HG02870 (cell line): ENCODE measurements around the gene DLG2.

Experiments used
- ATAC-seq: cut with Tn5 transposase; IDR thresholded peaks from one replicate; pipeline ENCODE4 v1.9.1; 2021; ENCODE audit warnings: mild to moderate bottlenecking, moderate library complexity; ENCODE audit not compliant: unreplicated experiment

The DLG2 gene

DNA sequence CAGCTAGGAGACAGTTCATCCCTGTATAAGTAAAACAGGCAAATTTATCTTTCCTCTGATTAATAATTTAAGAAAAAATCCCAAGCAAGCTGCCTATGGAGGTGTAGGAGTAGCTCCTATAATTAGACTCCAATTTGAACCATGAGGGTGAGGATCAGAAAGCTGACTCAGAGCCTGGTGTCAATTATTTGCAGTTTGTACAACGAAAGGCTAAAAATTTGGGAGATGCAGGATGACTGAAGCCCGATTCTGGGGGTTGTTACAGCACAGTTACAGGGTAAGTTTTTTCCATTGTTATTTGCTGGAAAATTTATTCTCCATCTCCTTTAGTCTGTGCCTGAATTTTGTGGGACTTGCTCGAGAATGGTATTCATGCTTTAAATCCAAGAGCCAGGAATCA is 1981.6 kb downstream of the DLG2 start:
- no peak for ATAC-seq

DNA sequence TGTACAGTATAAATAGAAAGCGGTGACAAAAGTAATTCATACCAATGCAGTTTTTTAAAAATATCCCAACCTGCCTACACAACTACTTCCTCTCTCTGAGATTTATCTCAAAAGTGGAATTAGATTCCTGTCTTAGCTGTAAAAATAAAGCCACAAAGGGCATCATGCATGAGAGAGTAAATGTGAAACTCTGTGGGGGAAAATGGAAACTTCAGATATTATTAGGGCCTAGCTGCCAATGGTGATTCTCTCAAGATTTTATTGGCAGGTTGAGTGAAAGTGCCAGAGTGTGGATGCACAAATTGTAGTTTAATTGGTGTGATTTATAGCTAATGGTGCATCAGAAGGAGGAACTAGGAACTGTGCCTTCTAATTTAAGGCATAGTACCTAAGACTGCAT is 1984.0 kb downstream of the DLG2 start:
- ATAC-seq: peak; percentile 72

DNA sequence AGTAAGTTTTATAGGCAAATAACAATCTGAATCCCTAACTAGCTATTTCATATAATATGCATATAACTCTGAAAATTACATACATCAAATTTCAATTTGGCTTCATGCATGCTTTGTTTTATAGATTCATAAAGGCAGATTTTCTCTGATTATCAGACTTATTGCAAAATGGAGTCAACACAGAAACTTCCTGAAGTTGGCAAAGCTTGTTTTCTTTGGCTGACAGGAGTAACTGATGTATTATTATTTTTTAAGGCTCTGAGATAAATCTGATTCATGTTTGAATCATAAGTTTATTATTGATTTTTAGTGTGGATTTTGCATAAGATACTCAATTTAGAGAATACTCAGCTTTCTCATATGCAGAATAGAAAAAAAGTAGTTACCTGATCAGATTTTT is 1984.6 kb downstream of the DLG2 start:
- ATAC-seq: no peak

DNA sequence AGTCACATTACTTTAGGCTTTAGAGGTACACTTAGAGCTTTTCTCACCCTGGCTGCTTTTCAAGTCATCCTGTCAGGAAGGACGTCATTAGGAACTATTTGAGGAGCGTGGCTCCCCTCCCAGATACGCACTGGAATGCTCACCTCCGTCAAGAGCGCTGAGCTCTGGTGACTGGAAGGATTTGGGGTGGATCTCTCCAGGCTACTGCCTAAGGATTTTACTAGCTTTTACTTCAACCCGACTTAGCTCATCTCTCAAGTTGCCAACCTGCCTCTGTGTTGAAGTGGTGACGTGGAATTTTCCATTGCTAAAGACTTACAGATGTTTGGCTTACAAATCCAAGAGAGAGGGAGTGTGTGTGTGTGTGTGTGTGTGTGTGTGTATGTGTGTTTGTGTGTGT is 1985.6 kb downstream of the DLG2 start:
- ATAC-seq: no peak

DNA sequence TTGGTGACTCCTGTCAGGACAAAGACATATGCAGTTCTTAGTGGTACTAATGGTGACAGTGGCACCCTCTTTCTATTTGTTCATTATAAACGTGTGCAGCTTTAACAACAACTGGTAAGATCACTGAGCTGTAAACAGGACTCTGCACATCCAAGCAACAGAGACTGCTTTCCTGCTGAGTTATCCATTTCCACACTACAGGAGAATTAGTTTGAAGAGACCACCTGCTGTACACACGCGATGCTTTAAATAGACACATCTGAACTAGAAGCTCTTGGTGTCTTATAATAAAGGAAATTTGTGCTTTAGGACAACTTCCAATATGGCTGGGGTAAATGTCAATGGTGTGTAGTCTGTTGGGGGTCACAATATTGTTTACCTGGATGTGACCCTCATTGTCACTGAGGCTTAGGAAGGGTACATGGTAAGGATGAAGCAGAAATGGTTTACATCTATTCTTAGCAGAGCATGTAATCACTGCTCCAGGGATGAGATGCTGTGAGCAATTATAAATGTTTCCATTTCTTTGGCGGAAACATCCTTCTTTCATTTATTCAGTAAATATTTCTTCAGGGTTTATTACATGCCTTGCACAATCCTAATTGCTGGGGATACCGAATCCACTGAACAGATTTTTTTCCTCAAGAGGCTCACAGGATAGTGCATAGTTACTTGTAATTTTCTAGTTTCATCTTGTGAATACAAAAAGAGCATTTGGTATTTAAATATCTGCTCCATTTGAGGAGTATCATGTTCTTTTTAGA is 1987.0 kb downstream of the DLG2 start:
- no peak for ATAC-seq

DNA sequence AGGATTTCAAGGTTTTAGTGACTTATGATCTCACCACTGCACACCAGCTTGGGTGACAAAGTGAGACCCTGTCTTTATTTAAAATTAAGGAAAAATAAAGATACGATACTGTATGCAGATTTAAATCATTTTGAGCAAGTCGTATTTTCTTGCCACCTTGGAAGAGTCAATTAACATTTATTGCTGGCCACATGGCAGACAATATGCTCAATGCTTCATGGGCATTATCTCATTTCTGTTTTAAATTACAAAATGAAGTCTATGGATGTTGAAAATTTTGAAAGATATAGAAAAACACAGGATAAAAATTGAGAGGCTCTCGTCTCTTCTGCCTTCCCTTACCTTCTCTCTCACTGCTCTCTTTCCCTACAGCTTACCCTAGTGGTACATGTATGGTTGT is 1992.0 kb downstream of the DLG2 start:
- ATAC-seq: no peak

DNA sequence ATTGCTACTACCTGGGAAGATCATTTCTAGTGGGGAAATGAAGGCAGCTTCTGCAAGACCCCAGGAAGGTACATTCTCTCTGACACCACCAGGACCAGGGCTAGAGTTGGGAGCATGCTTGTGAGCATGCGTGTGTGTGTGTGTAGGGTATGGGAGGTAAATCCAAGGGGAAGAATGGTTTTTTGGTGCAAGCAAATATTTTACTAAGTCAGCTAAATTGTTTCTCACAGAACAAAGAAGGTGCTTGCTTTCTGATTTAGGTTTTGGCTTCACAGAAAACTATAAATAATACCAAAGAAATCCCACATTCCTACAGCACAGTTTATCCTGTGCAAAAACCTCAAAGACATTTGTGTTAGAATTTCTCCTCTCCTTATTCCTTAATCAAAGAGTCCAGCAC is 1996.9 kb downstream of the DLG2 start:
- no peak for ATAC-seq

DNA sequence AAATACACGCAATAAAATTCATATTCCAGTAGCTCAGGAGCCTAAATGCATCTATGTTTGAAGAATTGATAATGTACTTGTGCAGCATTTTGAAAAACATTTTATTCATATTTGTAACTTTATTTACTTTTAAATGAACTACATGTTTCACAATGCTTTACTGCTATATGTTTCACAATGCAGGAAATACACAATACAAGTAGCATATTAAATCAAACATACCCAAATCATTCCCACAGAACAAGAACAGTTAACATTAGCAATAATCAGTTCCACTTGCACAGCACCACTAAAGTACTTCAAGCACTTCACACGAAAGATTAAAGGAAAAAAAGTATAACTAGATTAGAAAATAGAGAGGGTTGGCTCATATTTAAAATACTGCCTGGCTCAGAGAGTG is 1997.4 kb downstream of the DLG2 start:
- ATAC-seq: no peak

DNA sequence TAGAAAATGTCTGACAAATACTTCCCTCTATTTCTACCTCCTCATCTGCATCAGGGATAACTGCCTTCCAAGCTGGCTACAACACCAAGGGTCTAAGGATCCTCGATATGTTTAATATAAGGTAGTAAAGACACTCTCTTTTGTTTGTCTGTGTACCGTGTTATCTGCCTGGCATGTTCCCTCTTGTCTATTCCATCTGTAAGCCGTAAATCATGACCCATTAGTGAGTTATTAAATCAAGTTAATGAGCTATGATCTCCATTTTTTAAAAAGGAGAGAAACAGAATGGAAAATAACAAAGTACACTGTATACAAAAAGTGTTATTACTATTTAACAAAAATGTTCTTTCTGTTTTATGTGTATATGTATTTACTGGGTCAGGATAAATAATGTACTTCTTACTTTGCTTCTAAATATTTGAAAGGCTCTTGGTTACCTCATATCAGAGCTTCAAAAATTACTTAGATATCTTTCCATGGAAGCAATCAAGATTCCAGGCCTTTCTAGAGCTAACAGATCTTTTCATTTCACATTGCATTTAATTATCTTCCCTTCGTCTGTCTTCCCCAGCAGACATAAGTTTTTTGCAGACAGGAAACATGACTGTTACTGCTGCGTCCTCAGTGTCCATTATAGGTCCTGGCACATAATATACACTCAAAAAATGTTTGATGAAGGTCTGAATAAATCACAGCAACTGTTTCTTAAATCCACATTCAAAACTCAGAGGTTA is 1998.4 kb downstream of the DLG2 start:
- ATAC-seq: no peak

DNA sequence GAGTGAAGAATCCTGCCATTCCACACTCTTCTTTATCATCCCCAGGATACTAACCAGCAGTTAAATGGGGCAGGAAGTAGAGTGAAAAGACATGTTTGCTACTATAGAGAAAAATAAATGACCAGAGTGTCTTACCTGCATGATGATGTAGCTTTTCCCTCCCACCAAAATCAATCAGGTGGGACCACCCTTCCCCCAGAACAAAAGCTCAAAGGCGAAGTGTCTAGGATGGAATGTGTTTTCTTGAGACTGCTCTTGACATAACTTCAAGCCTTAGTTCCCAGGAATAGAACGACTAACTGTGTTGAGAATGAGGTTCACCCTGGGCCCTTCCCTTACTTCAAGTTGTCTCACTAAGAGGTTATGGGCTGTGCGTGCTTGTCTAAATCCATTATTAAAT is 2001.8 kb downstream of the DLG2 start:
- no peak for ATAC-seq

DNA sequence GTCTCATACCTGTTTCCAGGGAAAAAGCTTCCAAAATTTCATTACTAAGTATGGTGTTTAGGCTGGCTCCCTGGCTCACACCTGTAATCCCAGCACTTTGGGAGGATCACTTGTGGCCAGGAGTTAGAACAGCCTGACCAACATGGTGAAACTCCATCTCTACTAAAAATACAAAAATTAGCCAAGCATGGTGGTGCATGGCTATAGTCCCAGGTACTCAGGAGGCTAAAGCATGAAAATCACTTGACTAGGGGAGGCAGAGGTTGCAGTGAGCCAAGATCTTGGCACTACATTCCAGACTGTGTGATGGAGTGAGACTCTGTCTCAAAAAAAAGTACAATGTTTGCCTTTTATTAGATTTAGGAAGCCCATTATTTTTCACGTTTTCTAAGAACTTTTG is 2009.5 kb downstream of the DLG2 start:
- no peak for ATAC-seq

DNA sequence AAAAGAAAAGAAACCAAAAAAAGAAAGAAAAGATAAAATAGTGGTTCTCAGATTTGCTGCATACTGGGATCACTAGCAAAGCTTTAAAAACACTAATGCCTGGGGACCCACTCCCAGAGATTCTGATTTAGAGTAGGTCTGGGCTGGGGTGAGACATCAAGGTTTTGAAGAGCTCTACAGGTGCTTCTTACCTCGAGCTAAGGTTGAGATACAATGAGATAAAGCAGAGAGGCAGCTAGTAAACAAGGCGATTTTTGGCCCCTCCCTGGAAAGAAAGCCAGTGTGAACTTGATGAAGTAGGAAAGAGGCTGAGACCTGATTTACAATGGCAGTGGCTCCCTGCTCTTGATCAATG is 2013.4 kb downstream of the DLG2 start:
- ATAC-seq: peak; percentile 31

DNA sequence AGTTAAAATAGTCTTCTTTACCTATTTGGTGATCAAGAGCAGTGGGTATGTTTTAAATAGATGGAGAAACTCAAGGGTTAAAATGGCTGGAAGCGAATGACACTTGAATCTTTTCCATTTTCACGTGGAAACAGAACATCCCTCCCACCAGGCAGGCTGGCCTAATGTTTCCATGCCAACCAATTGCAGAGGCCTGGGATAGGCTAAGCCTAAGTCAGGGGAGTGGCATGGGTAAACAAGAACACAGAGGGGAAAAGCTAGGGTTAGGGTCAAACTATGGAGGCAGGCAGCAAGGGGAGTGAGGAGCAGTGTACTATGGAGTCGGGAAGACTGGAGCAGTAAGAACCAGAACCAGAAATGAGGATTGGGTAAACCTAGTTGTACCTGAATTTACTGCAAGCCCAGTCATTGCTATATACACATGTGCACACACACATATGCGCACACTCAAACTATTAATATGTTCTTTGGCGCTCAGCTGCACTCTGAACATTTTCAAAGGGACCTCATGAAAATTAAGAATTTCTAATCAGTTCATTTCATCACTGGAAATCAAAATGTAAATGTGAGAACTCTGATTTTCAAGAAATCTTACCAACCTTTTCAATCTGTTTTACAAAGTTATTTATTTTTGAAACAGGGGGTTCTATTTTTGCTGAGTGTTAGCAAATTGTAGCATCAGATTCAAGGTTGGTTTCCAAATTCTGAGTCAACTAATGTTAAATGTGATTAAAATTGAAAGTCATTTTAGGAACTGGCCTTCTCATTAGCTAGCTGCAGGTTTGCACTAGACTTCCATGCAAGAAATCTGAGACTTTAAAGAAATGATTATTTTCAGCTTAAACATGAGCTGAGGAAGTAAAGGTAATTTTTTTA is 2014.0 kb downstream of the DLG2 start:
- ATAC-seq: peak; percentile 86

DNA sequence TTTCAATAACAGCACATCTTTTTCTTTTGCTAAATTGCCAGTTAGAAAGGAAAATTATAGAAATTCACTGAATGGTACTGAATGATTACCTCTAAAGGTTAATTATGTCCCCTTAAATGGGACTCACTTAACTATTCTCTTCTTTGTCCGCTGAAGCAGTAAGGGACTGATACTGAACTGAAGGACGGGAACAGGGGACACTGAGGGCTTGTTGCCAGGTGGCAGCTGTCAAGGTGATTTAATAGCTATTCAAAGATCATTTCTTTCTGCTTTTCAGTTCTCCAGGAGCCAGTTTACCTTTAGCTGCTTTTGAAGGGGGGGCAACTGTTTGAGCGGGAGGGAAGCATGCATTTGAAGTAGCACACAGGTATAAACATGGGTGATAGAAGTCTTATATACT is 2015.5 kb downstream of the DLG2 start:
- ATAC-seq: no peak

DNA sequence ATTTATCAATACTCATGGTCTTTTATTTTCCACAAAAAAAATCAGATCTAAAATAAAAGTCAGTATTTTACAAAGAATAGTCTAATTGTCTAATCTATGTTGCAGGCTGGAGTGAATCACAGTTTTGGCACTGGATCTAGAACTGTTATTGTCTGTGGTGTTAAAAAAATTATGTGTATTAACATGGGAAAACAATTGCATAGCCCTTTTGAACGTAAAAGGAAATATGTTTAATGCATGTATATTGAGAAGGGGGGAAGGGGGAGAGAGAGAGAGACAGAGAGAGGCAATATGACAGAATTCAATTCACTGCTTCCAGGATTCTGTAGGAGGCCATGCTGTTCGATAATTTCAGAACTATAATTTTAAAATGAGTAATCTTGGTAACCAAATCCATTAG is 2016.1 kb downstream of the DLG2 start:
- no peak for ATAC-seq

DNA sequence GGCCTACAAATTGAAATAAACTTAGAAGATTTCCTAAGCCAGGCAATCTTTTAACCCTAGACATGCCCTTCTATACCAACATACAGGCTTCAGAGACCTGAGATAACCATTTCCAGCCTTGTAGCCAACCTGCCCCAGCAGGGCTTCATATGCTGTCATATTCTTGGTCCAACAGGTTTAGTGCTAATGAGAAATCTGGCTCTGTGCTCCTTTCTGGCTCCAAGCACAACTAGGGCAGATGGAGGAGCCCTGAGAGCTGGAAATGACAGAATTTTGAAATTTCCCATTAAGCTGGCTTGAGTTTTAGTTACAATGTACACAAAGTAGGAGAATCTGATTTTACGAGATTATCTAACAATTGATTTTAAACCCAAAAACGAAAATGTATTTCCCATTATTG is 2018.0 kb downstream of the DLG2 start:
- no peak for ATAC-seq

DNA sequence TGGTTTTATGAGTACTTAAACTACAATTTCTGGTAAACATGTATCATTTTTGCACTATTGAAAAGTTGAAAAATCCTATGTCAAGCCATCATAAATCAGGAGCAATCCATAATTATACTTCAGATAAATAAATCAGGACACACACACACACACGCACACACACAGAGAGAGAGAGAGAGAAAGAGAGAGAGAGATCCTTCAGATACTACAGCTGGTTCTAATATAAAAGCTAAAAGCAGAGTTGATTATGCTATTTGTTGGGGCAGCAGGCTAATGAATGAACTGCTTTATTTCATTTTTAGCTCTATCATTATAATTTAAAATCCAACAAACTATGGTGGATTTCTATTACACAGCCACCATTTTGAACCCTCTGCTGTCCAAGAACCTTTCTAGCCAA is 2018.6 kb downstream of the DLG2 start:
- no peak for ATAC-seq

DNA sequence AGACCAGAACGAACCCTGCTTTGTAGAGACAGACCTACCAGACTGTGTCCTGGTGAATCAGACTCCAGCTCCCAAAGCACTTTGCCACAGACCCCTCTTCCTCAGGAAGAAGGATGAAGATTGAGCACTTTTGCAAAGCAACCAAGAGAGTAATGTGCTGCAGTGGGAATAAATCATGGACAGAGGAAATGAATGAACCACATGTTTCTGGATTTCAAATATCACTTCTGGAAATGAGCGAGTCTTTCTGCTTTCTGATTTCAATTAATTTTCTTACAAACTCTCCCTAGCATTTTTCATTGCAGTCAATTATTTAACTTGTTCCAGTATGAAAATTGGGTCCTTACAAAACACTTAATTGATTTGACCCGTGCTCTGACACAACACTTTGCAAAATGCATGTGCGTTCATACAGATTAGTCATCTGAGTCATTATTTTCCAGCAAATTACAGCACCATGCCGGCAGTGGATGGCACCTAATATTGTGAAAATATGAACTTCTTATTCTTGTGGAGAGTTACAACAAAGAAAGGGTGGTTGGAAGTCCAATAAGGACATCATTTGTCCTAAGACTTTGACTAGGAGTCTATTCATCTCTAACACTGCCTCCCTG is 2025.1 kb downstream of the DLG2 start:
- no peak for ATAC-seq

DNA sequence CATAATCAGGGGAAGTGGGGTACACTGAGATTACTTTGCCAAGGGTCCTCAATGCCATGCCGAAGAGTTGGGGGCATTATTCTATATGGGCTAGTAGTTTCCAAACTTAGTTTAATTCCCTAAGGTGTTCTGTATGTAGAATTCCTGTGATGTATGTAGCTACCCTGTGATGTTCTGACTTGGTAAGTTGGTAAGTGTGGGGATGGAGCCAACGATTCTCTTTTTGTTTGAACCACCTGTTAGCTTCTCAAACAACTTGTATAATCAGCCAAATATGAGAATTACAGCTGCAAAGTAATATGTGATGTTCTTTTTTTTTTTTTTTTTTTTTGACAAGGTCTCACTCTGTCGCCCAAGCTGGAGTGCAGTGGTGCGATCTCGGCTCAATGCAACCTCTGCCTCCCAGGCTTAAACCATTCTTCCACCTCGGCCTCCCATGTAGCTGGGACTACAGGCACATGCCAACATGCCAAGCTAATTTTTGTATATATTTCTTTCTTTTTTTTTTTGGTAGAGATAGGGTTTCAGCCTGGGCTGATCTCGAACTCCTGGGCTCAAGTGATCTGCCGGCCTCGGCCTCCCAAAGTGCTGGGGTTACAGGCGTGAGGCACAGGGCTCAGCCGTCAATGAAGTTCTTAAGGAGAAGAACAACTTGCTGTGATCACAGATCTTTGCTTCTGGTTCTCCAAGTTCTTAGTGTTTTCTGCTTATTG is 2025.8 kb downstream of the DLG2 start:
- ATAC-seq: no peak

DNA sequence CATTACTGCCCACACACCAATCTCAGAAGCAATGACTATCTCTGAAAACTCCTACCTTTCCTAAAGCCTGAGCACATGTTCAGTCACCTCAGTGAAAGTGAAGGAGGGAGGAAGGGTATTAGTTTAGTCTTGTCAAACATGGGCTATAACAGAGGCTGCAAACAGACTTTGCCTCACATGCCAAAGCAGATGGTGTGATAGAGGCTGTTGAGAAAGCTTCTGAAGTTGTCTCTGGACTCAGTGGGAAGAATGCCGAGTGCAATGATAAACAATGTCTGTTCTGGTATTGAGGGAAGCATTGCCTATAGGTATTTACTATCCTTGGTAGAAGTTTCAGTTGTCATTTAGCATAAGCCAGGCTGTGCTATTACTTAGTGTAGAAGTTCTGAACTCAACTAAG is 2026.5 kb downstream of the DLG2 start:
- ATAC-seq: no peak

DNA sequence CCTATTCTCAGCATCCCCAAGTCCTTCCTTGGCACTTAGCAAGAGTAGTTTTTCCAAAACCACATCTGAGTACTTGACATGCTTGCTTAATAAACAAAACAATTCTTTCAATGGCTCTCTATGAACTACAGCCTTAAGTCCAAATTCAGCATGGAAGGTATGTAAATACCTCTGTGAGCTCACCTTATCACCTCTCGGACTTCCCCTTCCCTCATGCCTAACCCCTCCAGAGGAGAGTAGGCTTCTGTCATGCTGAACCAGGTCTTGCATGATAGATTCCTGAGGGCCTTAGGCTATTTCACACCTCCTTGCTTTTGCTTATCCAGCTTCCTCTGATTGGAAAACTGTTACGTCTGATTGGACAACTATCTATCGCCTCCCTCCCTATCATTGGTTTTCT is 2028.1 kb downstream of the DLG2 start:
- ATAC-seq: no peak
